ENCODE measurements around the gene CCDC85C.

GRCh38 chr14:99628887-99629618 lies 25.0 kb upstream of the CCDC85C start:
- TF ChIP-seq CTCF (IDR thresholded peaks at IDR 0.05; ENCODE audit: insufficient read depth, low read depth, low read length) (peak; percentile 75), EZH2 (IDR thresholded peaks at IDR 0.05; ENCODE audit: insufficient read depth, low read length) (no peak)
